ENCODE results near the gene PPP1R15B. TPM values are rescaled to one million over a fixed set of nuclear protein-coding genes. Genes with fewer than 3 reads are reported as not detected.

The PPP1R15B gene
- total RNA-seq, 1 experiment from 2014 or later = 69.3 TPM

DNA sequence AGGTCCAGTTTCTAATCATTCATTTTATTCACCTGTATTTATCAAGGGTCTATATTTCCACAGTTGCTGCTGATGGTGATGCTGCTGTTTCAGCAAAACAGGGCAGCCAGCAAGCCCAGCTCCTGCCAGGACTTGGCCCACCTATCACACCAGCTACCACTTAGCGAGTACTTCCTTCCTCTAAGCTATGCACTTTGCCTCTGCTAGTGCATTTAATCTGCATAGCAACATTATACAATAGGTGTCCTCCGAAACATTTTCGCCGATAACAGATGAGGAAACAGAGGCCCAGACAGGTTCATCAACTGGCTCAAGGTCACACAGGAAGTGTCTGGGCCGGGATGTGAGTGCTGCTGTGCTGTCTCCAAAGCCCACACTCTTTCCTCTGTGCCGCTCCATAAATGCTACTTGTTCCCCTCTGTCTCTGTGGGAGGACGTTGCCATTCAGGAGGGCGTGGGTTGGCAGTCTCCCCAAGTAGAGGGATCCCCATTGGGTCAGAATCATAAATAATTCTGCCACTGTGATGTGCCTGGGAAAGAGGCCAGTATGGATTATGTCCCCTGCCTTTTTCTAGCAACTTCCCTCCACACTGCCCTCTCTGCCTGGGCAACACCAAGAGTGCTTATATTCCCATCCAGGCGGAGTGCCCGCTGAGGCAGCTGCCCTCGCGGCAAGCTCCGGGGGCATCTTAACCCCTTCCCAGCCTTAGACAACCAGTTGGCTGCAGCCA is 42.5 kb downstream of the PPP1R15B start:
- TF ChIP-seq, protein P1, sequence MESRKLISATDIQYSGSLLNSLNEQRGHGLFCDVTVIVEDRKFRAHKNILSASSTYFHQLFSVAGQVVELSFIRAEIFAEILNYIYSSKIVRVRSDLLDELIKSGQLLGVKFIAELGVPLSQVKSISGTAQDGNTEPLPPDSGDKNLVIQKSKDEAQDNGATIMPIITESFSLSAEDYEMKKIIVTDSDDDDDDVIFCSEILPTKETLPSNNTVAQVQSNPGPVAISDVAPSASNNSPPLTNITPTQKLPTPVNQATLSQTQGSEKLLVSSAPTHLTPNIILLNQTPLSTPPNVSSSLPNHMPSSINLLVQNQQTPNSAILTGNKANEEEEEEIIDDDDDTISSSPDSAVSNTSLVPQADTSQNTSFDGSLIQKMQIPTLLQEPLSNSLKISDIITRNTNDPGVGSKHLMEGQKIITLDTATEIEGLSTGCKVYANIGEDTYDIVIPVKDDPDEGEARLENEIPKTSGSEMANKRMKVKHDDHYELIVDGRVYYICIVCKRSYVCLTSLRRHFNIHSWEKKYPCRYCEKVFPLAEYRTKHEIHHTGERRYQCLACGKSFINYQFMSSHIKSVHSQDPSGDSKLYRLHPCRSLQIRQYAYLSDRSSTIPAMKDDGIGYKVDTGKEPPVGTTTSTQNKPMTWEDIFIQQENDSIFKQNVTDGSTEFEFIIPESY (IDR thresholded peaks at IDR 0.05; ENCODE audit: extremely low read depth, insufficient replicate concordance, low read length) = no peak
- TF ChIP-seq TCF7L2 (IDR thresholded peaks at IDR 0.05; ENCODE audit: borderline replicate concordance, extremely low read depth, insufficient read depth, insufficient read length) = no peak
- no peak for TF ChIP-seq EGR1 (IDR thresholded peaks at IDR 0.05; ENCODE audit: low read depth)
- no peak for TF ChIP-seq ZNF274 (IDR thresholded peaks at IDR 0.05; ENCODE audit: low read depth, low read length)
- no peak for TF ChIP-seq FOSL1 (IDR thresholded peaks at IDR 0.05; ENCODE audit: low read depth)
- no peak for TF ChIP-seq POLR2AphosphoS5 (IDR thresholded peaks at IDR 0.05; ENCODE audit: low read depth, low read length)
- TF ChIP-seq JUND (IDR thresholded peaks at IDR 0.05) = no peak
- no peak for TF ChIP-seq YY1 (IDR thresholded peaks at IDR 0.05; ENCODE audit: extremely low read depth, insufficient replicate concordance, low read depth, low read length)
- no peak for TF ChIP-seq SRF (IDR thresholded peaks at IDR 0.05; ENCODE audit: low read depth)
- no peak for TF ChIP-seq CEBPB (IDR thresholded peaks at IDR 0.05; ENCODE audit: low read depth)
- no peak for TF ChIP-seq SIN3A (IDR thresholded peaks at IDR 0.05; ENCODE audit: low read depth)
- TF ChIP-seq, protein P2, sequence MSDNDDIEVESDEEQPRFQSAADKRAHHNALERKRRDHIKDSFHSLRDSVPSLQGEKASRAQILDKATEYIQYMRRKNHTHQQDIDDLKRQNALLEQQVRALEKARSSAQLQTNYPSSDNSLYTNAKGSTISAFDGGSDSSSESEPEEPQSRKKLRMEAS (IDR thresholded peaks at IDR 0.05) = no peak
- TF ChIP-seq, protein P3, sequence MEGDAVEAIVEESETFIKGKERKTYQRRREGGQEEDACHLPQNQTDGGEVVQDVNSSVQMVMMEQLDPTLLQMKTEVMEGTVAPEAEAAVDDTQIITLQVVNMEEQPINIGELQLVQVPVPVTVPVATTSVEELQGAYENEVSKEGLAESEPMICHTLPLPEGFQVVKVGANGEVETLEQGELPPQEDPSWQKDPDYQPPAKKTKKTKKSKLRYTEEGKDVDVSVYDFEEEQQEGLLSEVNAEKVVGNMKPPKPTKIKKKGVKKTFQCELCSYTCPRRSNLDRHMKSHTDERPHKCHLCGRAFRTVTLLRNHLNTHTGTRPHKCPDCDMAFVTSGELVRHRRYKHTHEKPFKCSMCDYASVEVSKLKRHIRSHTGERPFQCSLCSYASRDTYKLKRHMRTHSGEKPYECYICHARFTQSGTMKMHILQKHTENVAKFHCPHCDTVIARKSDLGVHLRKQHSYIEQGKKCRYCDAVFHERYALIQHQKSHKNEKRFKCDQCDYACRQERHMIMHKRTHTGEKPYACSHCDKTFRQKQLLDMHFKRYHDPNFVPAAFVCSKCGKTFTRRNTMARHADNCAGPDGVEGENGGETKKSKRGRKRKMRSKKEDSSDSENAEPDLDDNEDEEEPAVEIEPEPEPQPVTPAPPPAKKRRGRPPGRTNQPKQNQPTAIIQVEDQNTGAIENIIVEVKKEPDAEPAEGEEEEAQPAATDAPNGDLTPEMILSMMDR (IDR thresholded peaks at IDR 0.05 in 2 of 3, conservative IDR thresholded peaks at IDR 0.05 in 1 of 3; ENCODE audit: borderline replicate concordance in 1 of 3, insufficient read depth in 1 of 3, low read depth in 2 of 3, low read length in 2 of 3) = no peak
- TF ChIP-seq SP1 (IDR thresholded peaks at IDR 0.05; ENCODE audit: low read depth) = no peak
- no peak for TF ChIP-seq EZH2phosphoT487 (IDR thresholded peaks at IDR 0.05; ENCODE audit: borderline replicate concordance)
- TF ChIP-seq, protein P4, sequence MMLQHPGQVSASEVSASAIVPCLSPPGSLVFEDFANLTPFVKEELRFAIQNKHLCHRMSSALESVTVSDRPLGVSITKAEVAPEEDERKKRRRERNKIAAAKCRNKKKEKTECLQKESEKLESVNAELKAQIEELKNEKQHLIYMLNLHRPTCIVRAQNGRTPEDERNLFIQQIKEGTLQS (IDR thresholded peaks at IDR 0.05) = no peak
- no peak for TF ChIP-seq EZH2 (IDR thresholded peaks at IDR 0.05)
- TF ChIP-seq CBX3 (IDR thresholded peaks at IDR 0.05; ENCODE audit: low read depth) = no peak
- TF ChIP-seq POLR2A (IDR thresholded peaks at IDR 0.05; ENCODE audit: borderline replicate concordance, extremely low read depth, insufficient read depth, insufficient read length) = no peak
- TF ChIP-seq ELF1 (IDR thresholded peaks at IDR 0.05; ENCODE audit: borderline replicate concordance, low read depth) = no peak
- DNase-seq (ENCODE audit: low read depth, low spot score) = no peak
- Histone ChIP-seq H3K27me3 (ENCODE audit: insufficient read depth, low read length) (no peaks in the 10 kb centered on the region), H2AFZ (ENCODE audit: low read depth, low read length, poor library complexity, severe bottlenecking) (no peak overlapping the region), H3K79me2 (ENCODE audit: insufficient read depth, low read length) (no peaks in the 10 kb centered on the region), H3K9me3 (ENCODE audit: control insufficient read depth in 1 of 2, insufficient read depth in 1 of 2, low read depth in 1 of 2, low read length in 2 of 2) (no peaks in the 10 kb centered on the region), H3K27ac (ENCODE audit: low read depth, low read length) (no peak overlapping the region), H3K36me3 (ENCODE audit: control insufficient read depth in 1 of 2, insufficient read depth in 2 of 2, low read length in 2 of 2) (peaks cover 0 to 13% of the 10 kb centered on the region in 2 experiments; a peak in 1 of 4 replicates), H3K4me2 (ENCODE audit: low read length) (no peak overlapping the region), H3K4me1 (ENCODE audit: control insufficient read depth in 1 of 2, insufficient read depth in 2 of 2, low read length in 2 of 2) (peaks cover 0 to under 1% of the 10 kb centered on the region in 2 experiments; a peak in 1 of 4 replicates), H4K20me1 (ENCODE audit: insufficient read depth) (no peaks in the 10 kb centered on the region), H3K4me3 (replicated peaks in 1 of 2; ENCODE audit: low read depth in 1 of 2, low read length in 2 of 2) (no peak overlapping the region), H3K9me2 (ENCODE audit: insufficient read depth) (no peaks in the 10 kb centered on the region), H3K9ac (ENCODE audit: low read length) (no peak overlapping the region)
- ChIA-PET POLR2A (no interaction called here), RAD21 (ENCODE audit: low non-redundant PET in 1 of 2, low total read pairs in 2 of 2, uncharacterized antibody in 2 of 2, unreplicated experiment in 2 of 2) (no interaction called here), CTCF (interaction anchor here (0.9 to 1.1 kb wide), 2 partner anchors 30 to 111 kb away, joined by 3 to 5 read pairs; no protein-coding TSS in a partner anchor)
- no peak for ATAC-seq
- intact Hi-C loops (cut with micrococcal nuclease) = no loop called here
- BruUV-seq (replicated peaks) = no TSS peak

All from HCT116 (cell line).